ENCODE measurements around the gene CCDC80. TPM values are rescaled to one million over a fixed set of nuclear protein-coding genes. Genes with fewer than 3 reads are reported as not detected.

CCDC80 gene
- total and polyA plus RNA-seq, 2 of the 4 experiments (the other 2 are of a cell fraction) = 387 to 418 TPM

- peak overlapping the region; percentile 100 for H3K27ac ChIP-seq (ENCODE audit: insufficient read depth, low read length)
- dilution Hi-C loops (cut with HindIII; ENCODE audit: low sequenced_read_pairs, unreplicated experiment) (no loop called here), intact Hi-C loops (cut with micrococcal nuclease) (loop anchor here (1.0 kb wide), 1 partner anchor 18 kb away; no protein-coding TSS in a partner anchor), in situ Hi-C loops (cut with MboI; ENCODE audit: low sequenced_read_pairs) (no loop called here)
- 0% methylated on average over 3 of the region's 4 CpGs; no CpG with 5 or more reads in 1 of the 2 experiments for WGBS, 2 experiments (ENCODE audit: extremely low coverage in 2 of 2, insufficient read length in 1 of 2)
- peaks cover 30% of the 10 kb centered on the region for H3K4me1 ChIP-seq (ENCODE audit: control insufficient read depth, insufficient read depth, low read length)
- H3K9ac ChIP-seq (ENCODE audit: low read depth, low read length) = peak overlapping the region; percentile 56; the same call in 1 of the 2 replicates
- peak overlapping the region; percentile 97 for H2BK20ac ChIP-seq (ENCODE audit: low read depth, low read length)
- H3K23ac ChIP-seq (ENCODE audit: low read depth, low read length) = peak overlapping the region; percentile 72
- H2BK15ac ChIP-seq (ENCODE audit: low read depth, low read length) = peak overlapping the region; percentile 97
- H3K27me3 ChIP-seq (ENCODE audit: control insufficient read depth, insufficient read depth, low read length) = no peaks in the 10 kb centered on the region
- no peak overlapping the region for H2AFZ ChIP-seq (replicated peaks; ENCODE audit: low read length, poor library complexity)
- H4K20me1 ChIP-seq (ENCODE audit: insufficient read depth, low read length) = no peaks in the 10 kb centered on the region
- peak; percentile 72; the same call in 1 of the 2 replicates for TF ChIP-seq BHLHE40 (IDR thresholded peaks at IDR 0.05; ENCODE audit: low read depth, low read length)
- TF ChIP-seq POLR2A (IDR thresholded peaks at IDR 0.05; ENCODE audit: low read depth, low read length) = peak; percentile 42; the same call in 1 of the 2 replicates
- TF ChIP-seq CEBPB (IDR thresholded peaks at IDR 0.05; ENCODE audit: low read depth, low read length) = peak; percentile 83
- no peak for TF ChIP-seq CHD1 (IDR thresholded peaks at IDR 0.05; ENCODE audit: low read depth, low read length)
- TF ChIP-seq RCOR1 (IDR thresholded peaks at IDR 0.05; ENCODE audit: insufficient replicate concordance, low read length) = peak; percentile 55
- TF ChIP-seq NFE2L2 (IDR thresholded peaks at IDR 0.05; ENCODE audit: low read depth, low read length) = peak; percentile 9; the same call in 1 of the 2 replicates
- TF ChIP-seq FOS (IDR thresholded peaks at IDR 0.05; ENCODE audit: low read depth, low read length) = 0 out of 2 replicates have a peak, but pooled peaks have one; percentile 33
- no peak for TF ChIP-seq MXI1 (IDR thresholded peaks at IDR 0.05; ENCODE audit: borderline replicate concordance, low read depth, low read length)
- no peak for TF ChIP-seq ELK1 (IDR thresholded peaks at IDR 0.05; ENCODE audit: borderline replicate concordance, low read depth, low read length)
- BruUV-seq (replicated peaks) = no TSS peak
- peak overlapping the region; percentile 77 for H2AK5ac ChIP-seq (ENCODE audit: low read depth, low read length)
- DNase-seq (peak; percentile 98), ATAC-seq (ENCODE audit: low read depth) (peak; percentile 66)
- peaks cover 19% of the 10 kb centered on the region for H3K9me1 ChIP-seq (ENCODE audit: insufficient read depth, low read length)
- H4K8ac ChIP-seq (ENCODE audit: low read depth in 2 of 2, low read length in 2 of 2) = peak overlapping the region; percentile 92 to 94
- H3K4me2 ChIP-seq (ENCODE audit: low read depth, low read length) = peak overlapping the region; percentile 49; the same call in 1 of the 2 replicates
- peak overlapping the region; percentile 96 for H3K4ac ChIP-seq (ENCODE audit: low read depth, low read length)
- H3K56ac ChIP-seq (ENCODE audit: extremely low read depth, insufficient read depth, low read length) = peak overlapping the region; percentile 95
- no peaks in the 10 kb centered on the region for H3K9me3 ChIP-seq (ENCODE audit: control insufficient read depth, insufficient read depth, low read length)
- CTCF ChIA-PET = interaction anchor here (0.5 to 1.4 kb wide), 3 partner anchors 14 to 933 kb away, joined by 3 to 5 read pairs (median 3); no protein-coding TSS in a partner anchor
- peak overlapping the region; percentile 98 for H2BK5ac ChIP-seq (ENCODE audit: low read depth, low read length, poor library complexity, severe bottlenecking)
- H3K36me3 ChIP-seq (ENCODE audit: control insufficient read depth, insufficient read depth, low read length) = no peaks in the 10 kb centered on the region
- H2AK9ac ChIP-seq (replicated peaks; ENCODE audit: low read depth, low read length, poor library complexity) = peak overlapping the region; percentile 47
- no peaks in the 10 kb centered on the region; a peak in 1 of 4 replicates for H3K79me1 ChIP-seq (ENCODE audit: low read depth in 1 of 2, low read length in 2 of 2)
- H3K14ac ChIP-seq (replicated peaks; ENCODE audit: low read depth, low read length) = peak overlapping the region; percentile 93
- peak overlapping the region; percentile 98 for H4K91ac ChIP-seq (ENCODE audit: insufficient read depth, low read depth, low read length)
- H2BK120ac ChIP-seq (ENCODE audit: low read depth, low read length) = peak overlapping the region; percentile 97
- H3K4me3 ChIP-seq (ENCODE audit: insufficient read depth, low read depth, low read length) = no peak overlapping the region
- H3K18ac ChIP-seq (ENCODE audit: low read depth, low read length) = peak overlapping the region; percentile 100
- POLR2A ChIA-PET (ENCODE audit: unreplicated experiment) = interaction anchor here (0.5 to 1.4 kb wide), 4 partner anchors 18 to 737 kb away, joined by 3 to 8 read pairs (median 5); no protein-coding TSS in a partner anchor
- H4K5ac ChIP-seq (ENCODE audit: low read depth, low read length) = peak overlapping the region; percentile 98
Measured at GRCh38 chr3:112671930-112672715, 31.2 kb upstream of the CCDC80 start.

Data from IMR-90 (cell line).